ENCODE data around the gene PARD3B.

- TF ChIP-seq POLR2A (IDR thresholded peaks at IDR 0.05; ENCODE audit: low read depth, low read length) (no peak), TAF1 (IDR thresholded peaks at IDR 0.05; ENCODE audit: borderline replicate concordance, low read depth, low read length) (no peak)
Observed at GRCh38 chr2:204557604-204558003, 12.3 kb downstream of the PARD3B start.

Data from GM12892 (cell line).